Measurements from ENCODE around the gene STK25.

- TF ChIP-seq REST (IDR thresholded peaks at IDR 0.05; ENCODE audit: low read depth, low read length): no peak
- TF ChIP-seq SMC3 (IDR thresholded peaks at IDR 0.05; ENCODE audit: borderline replicate concordance, low read length): no peak
- no peak for TF ChIP-seq RFX5 (IDR thresholded peaks at IDR 0.05; ENCODE audit: low read depth, low read length)
- no peak for TF ChIP-seq NR2C1 (IDR thresholded peaks at IDR 0.05)
These were observed 9.0 kb downstream of the STK25 start for GRCh38 chr2:241499146-241499965.
